Fibroblast of lung (primary cell): ENCODE measurements around the gene DPEP3.

ENCODE experiments used
- CTCF ChIP-seq, 2 donors: IDR thresholded peaks in 1 of 2; conservative IDR thresholded peaks in 1 of 2; 1 replicate in 1 of 2; 2 replicates in 1 of 2; pipeline ENCODE4 v1.5.1; 2011 to 2012; ENCODE audit warnings: low read length in 2 of 2, control low read depth in 1 of 2, inconsistent platforms in 1 of 2, low read depth in 1 of 2, mild to moderate bottlenecking in 1 of 2
- EZH2 ChIP-seq: IDR thresholded peaks from 2 replicates; pipeline ENCODE4 v1.5.1; 2012; ENCODE audit warnings: low read length, control low read depth, mild to moderate bottlenecking; ENCODE audit errors: missing control alignments

- TF ChIP-seq CTCF (conservative IDR thresholded peaks at IDR 0.05 in 1 of 2, IDR thresholded peaks at IDR 0.05 in 1 of 2; ENCODE audit: low read depth in 1 of 2, low read length in 2 of 2) (no peak), EZH2 (no peak)
These were observed 15.1 kb upstream of the DPEP3 start for GRCh38 chr16:67995423-67995822.
